Brain microvascular endothelial cell (primary cell): ENCODE measurements around the gene STAG1.

ENCODE experiments used
- DNase-seq: peaks from one replicate; pipeline ENCODE4 v3.0.0-alpha.2; 2020
- H3K27ac ChIP-seq: fragments of 250-450 bp; sonication (Bioruptor Pico); 2 replicates; pipeline ENCODE4 v1.5.1; 2020; ENCODE audit warnings: mild to moderate bottlenecking, moderate library complexity
- H3K27me3 ChIP-seq: fragments of 250-450 bp; sonication (Bioruptor Pico); replicated peaks from 2 replicates; pipeline ENCODE4 v1.5.1; 2020; ENCODE audit warnings: mild to moderate bottlenecking
- H3K36me3 ChIP-seq: fragments of 250-450 bp; sonication (Bioruptor Pico); replicated peaks from 2 replicates; pipeline ENCODE4 v1.5.1; 2020; ENCODE audit warnings: mild to moderate bottlenecking
- H3K4me3 ChIP-seq: 2 replicates; pipeline ENCODE4 v1.5.1; 2011; ENCODE audit warnings: low read depth, mild to moderate bottlenecking, control low read depth, low read length, moderate library complexity
- in situ Hi-C: cut with HindIII; loops from 2 replicates; pipeline ENCODE4 v1.10.0; 2017; ENCODE audit warnings: low sequenced_read_pairs, low pct_ligation_motif_present
- TF ChIP-seq, protein P1 (sequence below): IDR thresholded peaks from 2 replicates; pipeline ENCODE4 v1.5.1; 2011; ENCODE audit warnings: low read depth, mild to moderate bottlenecking, moderate library complexity, low read length, control low read depth, inconsistent platforms; ENCODE audit errors: missing control alignments

STAG1 gene

DNA sequence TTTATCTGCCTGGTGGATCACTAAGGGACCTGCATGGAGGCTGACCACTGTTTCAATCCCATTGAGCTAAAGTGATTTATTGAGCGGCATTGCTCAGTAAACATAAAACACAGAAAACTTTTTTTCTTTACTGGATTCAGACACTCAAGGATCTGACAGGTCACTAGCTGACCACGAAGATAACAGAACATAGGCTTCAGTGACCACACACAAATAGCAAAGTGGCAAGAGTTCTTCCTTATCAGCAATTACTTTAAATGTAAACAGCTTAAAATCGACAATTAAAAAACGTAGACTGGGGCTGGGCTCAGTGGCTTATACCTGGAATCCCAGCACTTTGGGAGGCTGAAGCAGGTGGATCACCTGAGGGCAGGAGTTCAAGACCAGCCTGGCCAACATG is 48.7 kb downstream of the STAG1 start:
- in situ Hi-C loops = no loop called here

DNA sequence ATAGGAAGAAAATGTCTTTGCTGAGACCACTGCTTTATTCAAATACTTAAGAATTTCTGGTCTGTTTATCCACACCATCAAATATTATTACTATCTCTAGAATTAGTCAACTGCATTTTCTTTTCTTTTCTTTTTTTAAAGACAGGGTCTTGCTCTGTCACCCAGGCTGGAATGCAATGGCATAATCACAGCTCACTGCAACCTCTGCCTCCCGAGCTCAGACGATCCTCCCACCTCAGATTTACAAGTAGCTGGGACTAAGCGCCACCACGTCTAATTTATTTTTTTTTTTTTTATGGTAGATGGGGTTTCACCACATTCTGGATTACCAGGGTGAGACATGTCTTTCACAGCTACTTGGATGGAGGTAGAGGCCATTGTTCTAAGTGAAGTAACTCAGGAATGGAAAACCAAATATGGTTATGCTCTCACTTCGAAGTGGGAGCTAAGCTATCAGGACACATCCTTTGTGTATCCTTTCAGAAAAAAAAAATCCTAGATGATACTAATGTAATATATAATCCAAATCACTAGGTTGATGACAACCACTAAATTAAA is 52.8 kb downstream of the STAG1 start:
- DNase-seq = peak; percentile 6
- Histone ChIP-seq H3K27ac (no peak overlapping the region), H3K4me3 (no peak overlapping the region), H3K36me3 (no peaks in the 10 kb centered on the region), H3K27me3 (no peaks in the 10 kb centered on the region)
- TF ChIP-seq, protein P1, sequence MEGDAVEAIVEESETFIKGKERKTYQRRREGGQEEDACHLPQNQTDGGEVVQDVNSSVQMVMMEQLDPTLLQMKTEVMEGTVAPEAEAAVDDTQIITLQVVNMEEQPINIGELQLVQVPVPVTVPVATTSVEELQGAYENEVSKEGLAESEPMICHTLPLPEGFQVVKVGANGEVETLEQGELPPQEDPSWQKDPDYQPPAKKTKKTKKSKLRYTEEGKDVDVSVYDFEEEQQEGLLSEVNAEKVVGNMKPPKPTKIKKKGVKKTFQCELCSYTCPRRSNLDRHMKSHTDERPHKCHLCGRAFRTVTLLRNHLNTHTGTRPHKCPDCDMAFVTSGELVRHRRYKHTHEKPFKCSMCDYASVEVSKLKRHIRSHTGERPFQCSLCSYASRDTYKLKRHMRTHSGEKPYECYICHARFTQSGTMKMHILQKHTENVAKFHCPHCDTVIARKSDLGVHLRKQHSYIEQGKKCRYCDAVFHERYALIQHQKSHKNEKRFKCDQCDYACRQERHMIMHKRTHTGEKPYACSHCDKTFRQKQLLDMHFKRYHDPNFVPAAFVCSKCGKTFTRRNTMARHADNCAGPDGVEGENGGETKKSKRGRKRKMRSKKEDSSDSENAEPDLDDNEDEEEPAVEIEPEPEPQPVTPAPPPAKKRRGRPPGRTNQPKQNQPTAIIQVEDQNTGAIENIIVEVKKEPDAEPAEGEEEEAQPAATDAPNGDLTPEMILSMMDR = no peak
- in situ Hi-C loops = no loop called here

More for the DNA sequence above, 48.7 kb downstream of the STAG1 start:
- Histone ChIP-seq H3K27me3 (no peaks in the 10 kb centered on the region), H3K27ac (no peak overlapping the region), H3K4me3 (no peak overlapping the region), H3K36me3 (no peaks in the 10 kb centered on the region)
- TF ChIP-seq, protein P1 = no peak
- DNase-seq = no peak

DNA sequence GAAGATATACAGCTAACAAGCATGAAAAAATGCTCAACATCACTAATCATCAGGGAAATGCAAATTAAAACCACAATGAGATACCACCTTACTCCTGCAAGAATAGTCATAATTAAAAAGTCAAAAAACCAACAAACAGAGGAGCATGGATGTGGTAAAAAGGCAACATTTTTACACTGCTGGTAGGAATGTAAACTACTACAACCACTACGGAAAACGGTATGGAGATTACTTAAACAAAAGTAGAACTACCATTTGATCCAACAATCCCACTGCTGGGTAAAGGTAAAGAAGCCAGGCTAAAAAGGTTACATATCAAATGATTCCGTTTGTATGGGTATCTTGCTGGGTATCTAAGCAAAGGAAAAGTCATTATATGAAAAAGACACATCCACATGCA is 53.8 kb downstream of the STAG1 start:
- no peaks in the 10 kb centered on the region for H3K27me3 ChIP-seq
- no peaks in the 10 kb centered on the region for H3K36me3 ChIP-seq
- in situ Hi-C loops = no loop called here
- no peak overlapping the region for H3K27ac ChIP-seq
- TF ChIP-seq, protein P1 = no peak
- H3K4me3 ChIP-seq = no peak overlapping the region
- DNase-seq = no peak

DNA sequence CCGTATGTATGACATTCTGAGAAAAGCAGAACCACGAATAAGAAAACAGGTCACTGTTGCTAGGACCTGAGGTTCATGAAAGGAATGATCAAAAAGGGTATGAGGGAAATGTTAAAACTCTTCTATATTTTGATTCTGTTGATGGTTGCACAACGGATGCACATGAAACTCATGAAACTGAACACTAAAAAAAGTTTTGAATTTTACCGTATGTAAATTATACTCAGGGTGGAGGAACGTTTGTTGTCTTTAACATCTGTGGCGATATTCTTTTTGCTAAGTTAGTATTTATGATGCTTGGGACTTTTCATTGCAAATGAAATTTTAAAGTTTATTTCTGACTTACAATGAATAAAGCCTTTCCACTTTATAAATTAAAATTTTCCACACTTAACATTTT is 55.4 kb downstream of the STAG1 start:
- in situ Hi-C loops = no loop called here
- no peak overlapping the region for H3K27ac ChIP-seq
- H3K27me3 ChIP-seq = no peaks in the 10 kb centered on the region
- DNase-seq = no peak
- H3K4me3 ChIP-seq = no peak overlapping the region
- no peaks in the 10 kb centered on the region for H3K36me3 ChIP-seq
- TF ChIP-seq, protein P1 = no peak

DNA sequence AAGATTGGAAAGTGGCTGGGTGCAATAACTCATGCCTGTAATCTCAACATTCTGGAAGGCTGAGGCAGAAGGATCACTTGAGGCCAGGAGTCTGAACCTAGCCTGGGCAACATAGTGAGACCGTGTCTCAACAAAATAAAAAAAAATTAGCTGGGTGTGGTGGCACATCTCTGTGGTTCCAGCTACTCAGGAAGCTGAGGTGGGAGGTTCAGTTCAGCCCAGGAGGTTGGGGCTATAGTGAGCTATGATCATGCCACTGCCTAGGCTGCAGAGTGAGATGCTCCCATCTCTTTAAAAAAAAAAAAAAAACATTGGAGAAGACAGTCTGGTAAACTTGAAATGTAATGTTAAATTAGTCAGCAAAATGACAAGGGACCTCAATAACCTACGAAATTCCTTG is 57.9 kb downstream of the STAG1 start:
- no peak for DNase-seq
- TF ChIP-seq, protein P1 = no peak
- Histone ChIP-seq H3K36me3 (no peaks in the 10 kb centered on the region), H3K27ac (no peak overlapping the region), H3K27me3 (no peaks in the 10 kb centered on the region), H3K4me3 (no peak overlapping the region)
- in situ Hi-C loops = no loop called here

DNA sequence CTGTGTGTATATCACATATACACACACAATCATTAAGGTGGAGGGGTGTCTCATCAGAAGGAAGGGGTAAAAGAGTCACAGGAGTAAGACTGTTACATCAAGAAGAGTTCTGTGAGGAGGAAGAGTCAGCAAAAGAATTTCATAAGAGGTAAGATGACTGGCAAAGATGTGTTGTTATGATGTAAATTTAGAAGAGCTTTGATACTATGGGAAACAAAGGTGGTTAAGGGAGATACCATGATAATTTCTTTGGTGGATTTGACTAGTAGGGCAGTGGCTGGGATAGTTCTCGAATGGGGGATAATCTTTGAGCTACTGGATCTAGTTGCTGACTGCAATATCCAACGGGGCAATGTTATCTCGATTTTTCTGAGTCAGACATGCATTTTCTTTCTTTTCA is 61.6 kb downstream of the STAG1 start:
- Histone ChIP-seq H3K36me3 (no peaks in the 10 kb centered on the region), H3K27me3 (no peaks in the 10 kb centered on the region), H3K27ac (no peak overlapping the region), H3K4me3 (no peak overlapping the region)
- DNase-seq = no peak
- in situ Hi-C loops = no loop called here
- TF ChIP-seq, protein P1 = no peak
